HG02840 (cell line): ENCODE measurements around the gene ROBO1.
"Not testable (repeated sequence)": the region's sequence is repeated elsewhere in the genome, so short reads cannot be mapped to it uniquely, and the experiment has no call there.

Experiments used
- ATAC-seq: cut with Tn5 transposase; IDR thresholded peaks from one replicate; pipeline ENCODE4 v1.9.1; 2021; ENCODE audit warnings: mild to moderate bottlenecking, moderate library complexity, moderate number of reproducible peaks; ENCODE audit not compliant: unreplicated experiment, low FRiP score

The ROBO1 gene

GRCh38 chr3:79329154-79329553 is 438.6 kb downstream of the ROBO1 start:
- ATAC-seq, result no peak

GRCh38 chr3:79326642-79327041 is 441.2 kb downstream of the ROBO1 start:
- ATAC-seq, result no peak

- not testable (repeated sequence) for ATAC-seq
Observed at GRCh38 chr3:79325833-79326383, 441.9 kb downstream of the ROBO1 start.

- ATAC-seq, result no peak
Observed at GRCh38 chr3:79317551-79318518, 450.0 kb downstream of the ROBO1 start.

- no peak for ATAC-seq
Observed at GRCh38 chr3:79314962-79315361, 452.8 kb downstream of the ROBO1 start.

GRCh38 chr3:79314544-79314943 is 453.3 kb downstream of the ROBO1 start:
- ATAC-seq, result no peak

- no peak for ATAC-seq
Observed at GRCh38 chr3:79310016-79310415, 457.8 kb downstream of the ROBO1 start.

- no peak for ATAC-seq
Observed at GRCh38 chr3:79306934-79307570, 460.7 kb downstream of the ROBO1 start.

- ATAC-seq, result not testable (repeated sequence)
Observed at GRCh38 chr3:79299949-79300635, 467.7 kb downstream of the ROBO1 start.

- no peak for ATAC-seq
Observed at GRCh38 chr3:79297245-79297960, 470.4 kb downstream of the ROBO1 start.

GRCh38 chr3:79286882-79287281 is 480.9 kb downstream of the ROBO1 start:
- ATAC-seq, result no peak

- ATAC-seq, result no peak
Observed at GRCh38 chr3:79285871-79286270, 481.9 kb downstream of the ROBO1 start.

GRCh38 chr3:79285380-79285779 is 482.4 kb downstream of the ROBO1 start:
- ATAC-seq, result no peak

- no peak for ATAC-seq
Observed at GRCh38 chr3:79284781-79285180, 483.0 kb downstream of the ROBO1 start.

- no peak for ATAC-seq
Observed at GRCh38 chr3:79278681-79279080, 489.1 kb downstream of the ROBO1 start.

- no peak for ATAC-seq
Observed at GRCh38 chr3:79268422-79268821, 499.4 kb downstream of the ROBO1 start.

GRCh38 chr3:79264892-79265291 is 502.9 kb downstream of the ROBO1 start:
- ATAC-seq, result no peak

- ATAC-seq, result no peak
Observed at GRCh38 chr3:79263423-79263822, 504.4 kb downstream of the ROBO1 start.

- no peak for ATAC-seq
Observed at GRCh38 chr3:79258479-79258878, 509.3 kb downstream of the ROBO1 start.

GRCh38 chr3:79257791-79258190 is 510.0 kb downstream of the ROBO1 start:
- no peak for ATAC-seq
